ENCODE measurements around the gene SHQ1.

DNA sequence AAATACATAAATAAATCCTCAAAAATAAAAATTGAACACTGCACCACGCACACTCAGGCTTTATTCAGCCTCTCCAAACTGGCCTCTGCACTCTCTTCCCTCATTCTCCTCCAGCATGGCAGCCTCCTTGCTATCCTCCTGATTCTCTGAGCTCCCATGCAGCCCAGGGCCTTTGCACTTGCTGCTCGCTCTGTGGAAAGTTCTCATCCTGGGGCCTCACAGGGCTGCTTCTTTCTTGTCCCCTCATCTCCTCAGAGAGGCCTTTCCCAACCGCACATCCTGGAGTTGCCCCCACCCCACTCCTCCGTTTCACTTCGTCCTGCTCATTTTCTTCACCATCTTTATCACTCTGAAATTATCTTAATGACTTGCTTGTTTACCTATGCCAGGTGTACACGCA is 123.0 kb downstream of the SHQ1 start:
- TF ChIP-seq CHD1 (IDR thresholded peaks at IDR 0.05; ENCODE audit: low read depth, low read length) (no peak), NFE2L2 (IDR thresholded peaks at IDR 0.05; ENCODE audit: low read depth, low read length) (no peak), POLR2A (IDR thresholded peaks at IDR 0.05; ENCODE audit: low read depth, low read length) (no peak), CTCF (conservative IDR thresholded peaks at IDR 0.05; ENCODE audit: low read depth, low read length) (no peak), FOS (IDR thresholded peaks at IDR 0.05; ENCODE audit: low read depth, low read length) (no peak), MXI1 (IDR thresholded peaks at IDR 0.05; ENCODE audit: borderline replicate concordance, low read depth, low read length) (no peak), BHLHE40 (IDR thresholded peaks at IDR 0.05; ENCODE audit: low read depth, low read length) (no peak), MAFK (IDR thresholded peaks at IDR 0.05; ENCODE audit: low read depth, low read length) (no peak), SMC3 (IDR thresholded peaks at IDR 0.05; ENCODE audit: low read depth, low read length) (no peak), CEBPB (IDR thresholded peaks at IDR 0.05; ENCODE audit: low read depth, low read length) (no peak), RFX5 (IDR thresholded peaks at IDR 0.05; ENCODE audit: low read depth, low read length) (no peak), RAD21 (IDR thresholded peaks at IDR 0.05; ENCODE audit: low read length) (no peak)
- TF ChIP-seq, protein P1, sequence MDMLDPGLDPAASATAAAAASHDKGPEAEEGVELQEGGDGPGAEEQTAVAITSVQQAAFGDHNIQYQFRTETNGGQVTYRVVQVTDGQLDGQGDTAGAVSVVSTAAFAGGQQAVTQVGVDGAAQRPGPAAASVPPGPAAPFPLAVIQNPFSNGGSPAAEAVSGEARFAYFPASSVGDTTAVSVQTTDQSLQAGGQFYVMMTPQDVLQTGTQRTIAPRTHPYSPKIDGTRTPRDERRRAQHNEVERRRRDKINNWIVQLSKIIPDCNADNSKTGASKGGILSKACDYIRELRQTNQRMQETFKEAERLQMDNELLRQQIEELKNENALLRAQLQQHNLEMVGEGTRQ (IDR thresholded peaks at IDR 0.05; ENCODE audit: low read depth, low read length): no peak
